Upper lobe of left lung (tissue), 4 donors: ENCODE measurements around the gene RRP7A.
"Not testable (repeated sequence)": the region's sequence is repeated elsewhere in the genome, so short reads cannot be mapped to it uniquely, and the experiment has no call there.

Experiments
- CTCF ChIP-seq, 6 experiments: fragments of 450-650 bp in 4 of 6; fragments of 200-600 bp in 2 of 6; sonication (generic) in 2 of 6; IDR thresholded peaks; one replicate each; pipeline ENCODE4 v1.5.1; 2016 to 2019; ENCODE audit warnings: antibody characterized with exemption in 6 of 6
- POLR2A ChIP-seq, 4 donors: fragments of 450-650 bp; IDR thresholded peaks; one replicate each; pipeline ENCODE4 v1.5.1; 2016 to 2017; ENCODE audit warnings: antibody characterized with exemption in 4 of 4, mild to moderate bottlenecking in 2 of 4

- not testable (repeated sequence) for TF ChIP-seq CTCF, POLR2A (IDR thresholded peaks at IDR 0.05)
Measured at GRCh38 chr22:42567950-42568349, 48.4 kb upstream of the RRP7A start.
